Retinal pigment epithelial cell (primary cell): ENCODE results near the gene POLR1A.

ENCODE experiments used
- DNase-seq: peaks from one replicate; pipeline ENCODE4 v3.0.0-alpha.2; 2010; ENCODE audit warnings: low read depth
- H3K4me3 ChIP-seq: 2 replicates; pipeline ENCODE4 v1.5.1; 2011; ENCODE audit warnings: mild to moderate bottlenecking, low read length, control low read depth, moderate library complexity
- CTCF ChIP-seq: conservative IDR thresholded peaks from 2 replicates; pipeline ENCODE4 v1.5.1; 2011; ENCODE audit warnings: low read depth, low read length, control low read depth, inconsistent platforms

The POLR1A gene

GRCh38 chr2:86069783-86070339, 35.8 kb downstream of the POLR1A start:
- no peak for DNase-seq
- TF ChIP-seq CTCF: no peak
- no peak overlapping the region for H3K4me3 ChIP-seq

GRCh38 chr2:86069091-86069685, 36.5 kb downstream of the POLR1A start:
- no peak overlapping the region for H3K4me3 ChIP-seq
- TF ChIP-seq CTCF: no peak
- no peak for DNase-seq

GRCh38 chr2:86068648-86069047, 37.0 kb downstream of the POLR1A start:
- no peak overlapping the region for H3K4me3 ChIP-seq
- no peak for DNase-seq
- no peak for TF ChIP-seq CTCF

- peak; percentile 13 for DNase-seq
- H3K4me3 ChIP-seq: no peak overlapping the region
- TF ChIP-seq CTCF: no peak
Measured at GRCh38 chr2:86068136-86068588, 37.5 kb downstream of the POLR1A start.

GRCh38 chr2:86066915-86067314, 38.8 kb downstream of the POLR1A start:
- H3K4me3 ChIP-seq: no peak overlapping the region
- no peak for TF ChIP-seq CTCF
- DNase-seq: no peak

- no peak for TF ChIP-seq CTCF
- DNase-seq: no peak
- H3K4me3 ChIP-seq: no peak overlapping the region
Measured at GRCh38 chr2:86066007-86066578, 39.6 kb downstream of the POLR1A start.

- no peak for TF ChIP-seq CTCF
- DNase-seq: no peak
- H3K4me3 ChIP-seq: no peak overlapping the region
Measured at GRCh38 chr2:86065512-86065911, 40.2 kb downstream of the POLR1A start.
